Adrenal gland (tissue), 5 donors: ENCODE data around the gene GALNTL6.

ENCODE experiments used
- POLR2A ChIP-seq, 2 donors: fragments of 450-650 bp; IDR thresholded peaks; one replicate each; pipeline ENCODE4 v1.6.1; 2017; ENCODE audit warnings: antibody characterized with exemption in 2 of 2, mild to moderate bottlenecking in 2 of 2, moderate library complexity in 1 of 2
- TF ChIP-seq, protein P1 (sequence below), 6 experiments: fragments of 450-650 bp in 4 of 6; fragments of 200-600 bp in 2 of 6; sonication (generic) in 1 of 6; IDR thresholded peaks; 1 replicate in 5 of 6; 2 replicates in 1 of 6; pipeline versions ENCODE4 v1.5.1 to v1.8.0; 2016 to 2021; ENCODE audit warnings: antibody characterized with exemption in 6 of 6, mild to moderate bottlenecking in 2 of 6, moderate library complexity in 1 of 6
- donor health status: DM: no; HTN: no; CAD: no.

DNA sequence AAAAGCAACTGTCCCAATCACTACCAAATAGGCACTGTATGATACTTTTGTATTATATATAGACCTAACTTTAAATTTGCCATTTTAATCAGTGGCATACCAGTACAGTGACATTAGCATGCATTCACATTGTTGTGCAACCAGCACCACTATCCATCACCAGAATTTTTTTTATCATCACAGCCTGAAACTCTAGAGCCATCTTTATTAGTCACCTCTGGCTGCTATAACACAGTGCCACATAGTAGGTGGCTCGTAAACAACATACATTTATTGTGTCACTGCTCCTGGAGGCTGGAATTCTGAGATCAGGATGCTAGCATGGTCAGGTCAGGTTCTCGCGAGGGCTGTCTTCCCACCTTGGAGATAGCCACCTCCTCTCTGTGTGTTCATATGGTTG is 1167.0 kb downstream of the GALNTL6 start:
- TF ChIP-seq, protein P1, sequence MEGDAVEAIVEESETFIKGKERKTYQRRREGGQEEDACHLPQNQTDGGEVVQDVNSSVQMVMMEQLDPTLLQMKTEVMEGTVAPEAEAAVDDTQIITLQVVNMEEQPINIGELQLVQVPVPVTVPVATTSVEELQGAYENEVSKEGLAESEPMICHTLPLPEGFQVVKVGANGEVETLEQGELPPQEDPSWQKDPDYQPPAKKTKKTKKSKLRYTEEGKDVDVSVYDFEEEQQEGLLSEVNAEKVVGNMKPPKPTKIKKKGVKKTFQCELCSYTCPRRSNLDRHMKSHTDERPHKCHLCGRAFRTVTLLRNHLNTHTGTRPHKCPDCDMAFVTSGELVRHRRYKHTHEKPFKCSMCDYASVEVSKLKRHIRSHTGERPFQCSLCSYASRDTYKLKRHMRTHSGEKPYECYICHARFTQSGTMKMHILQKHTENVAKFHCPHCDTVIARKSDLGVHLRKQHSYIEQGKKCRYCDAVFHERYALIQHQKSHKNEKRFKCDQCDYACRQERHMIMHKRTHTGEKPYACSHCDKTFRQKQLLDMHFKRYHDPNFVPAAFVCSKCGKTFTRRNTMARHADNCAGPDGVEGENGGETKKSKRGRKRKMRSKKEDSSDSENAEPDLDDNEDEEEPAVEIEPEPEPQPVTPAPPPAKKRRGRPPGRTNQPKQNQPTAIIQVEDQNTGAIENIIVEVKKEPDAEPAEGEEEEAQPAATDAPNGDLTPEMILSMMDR (IDR thresholded peaks at IDR 0.05) = no peak
- TF ChIP-seq POLR2A (IDR thresholded peaks at IDR 0.05) = no peak
